GM21717 (cell line): ENCODE measurements around the gene SULT1C4.
"Not testable (repeated sequence)": the region's sequence is repeated elsewhere in the genome, so short reads cannot be mapped to it uniquely, and the experiment has no call there.

Source experiments
- ATAC-seq: cut with Tn5 transposase; IDR thresholded peaks from one replicate; pipeline ENCODE4 v1.9.1; 2021; ENCODE audit warnings: mild to moderate bottlenecking, moderate library complexity; ENCODE audit not compliant: unreplicated experiment

Gene SULT1C4

GRCh38 chr2:108377815-108378630, at the start of gene SULT1C4:
TSS of gene SULT1C4 (plus strand) at chr2:108377954. CDS start at chr2:108378338, 384 bp downstream.
- no peak for ATAC-seq

- ATAC-seq, result no peak
These were observed 48.0 kb upstream of the SULT1C4 start for GRCh38 chr2:108329771-108330170.

GRCh38 chr2:108330979-108331378, 46.8 kb upstream of the SULT1C4 start:
- no peak for ATAC-seq

- no peak for ATAC-seq
These were observed 31.8 kb upstream of the SULT1C4 start for GRCh38 chr2:108345951-108346350.

- ATAC-seq, result no peak
These were observed 30.9 kb upstream of the SULT1C4 start for GRCh38 chr2:108346827-108347226.

GRCh38 chr2:108347786-108348185, 30.0 kb upstream of the SULT1C4 start:
- no peak for ATAC-seq

- no peak for ATAC-seq
These were observed 28.8 kb upstream of the SULT1C4 start for GRCh38 chr2:108348816-108349570.

GRCh38 chr2:108349571-108349928, 28.2 kb upstream of the SULT1C4 start:
- ATAC-seq, result no peak

GRCh38 chr2:108351889-108352288, 25.9 kb upstream of the SULT1C4 start:
- ATAC-seq, result no peak

GRCh38 chr2:108354136-108354535, 23.6 kb upstream of the SULT1C4 start:
- ATAC-seq, result no peak

GRCh38 chr2:108355906-108356734, 21.6 kb upstream of the SULT1C4 start:
- ATAC-seq, result no peak

GRCh38 chr2:108359336-108359735, 18.4 kb upstream of the SULT1C4 start:
- ATAC-seq, result not testable (repeated sequence)

- no peak for ATAC-seq
These were observed 16.8 kb upstream of the SULT1C4 start for GRCh38 chr2:108360776-108361468.

GRCh38 chr2:108363024-108363907, 14.5 kb upstream of the SULT1C4 start:
- ATAC-seq, result no peak

GRCh38 chr2:108363908-108364225, 13.9 kb upstream of the SULT1C4 start:
- ATAC-seq, result no peak

- ATAC-seq, result no peak
These were observed 13.0 kb upstream of the SULT1C4 start for GRCh38 chr2:108364676-108365297.

- ATAC-seq, result no peak
These were observed 12.1 kb upstream of the SULT1C4 start for GRCh38 chr2:108365656-108366055.

GRCh38 chr2:108367014-108367413, 10.7 kb upstream of the SULT1C4 start:
- no peak for ATAC-seq

GRCh38 chr2:108367561-108368175, 10.1 kb upstream of the SULT1C4 start:
- no peak for ATAC-seq
